Measurements from ENCODE around the gene PAGE4.

PAGE4 gene

DNA sequence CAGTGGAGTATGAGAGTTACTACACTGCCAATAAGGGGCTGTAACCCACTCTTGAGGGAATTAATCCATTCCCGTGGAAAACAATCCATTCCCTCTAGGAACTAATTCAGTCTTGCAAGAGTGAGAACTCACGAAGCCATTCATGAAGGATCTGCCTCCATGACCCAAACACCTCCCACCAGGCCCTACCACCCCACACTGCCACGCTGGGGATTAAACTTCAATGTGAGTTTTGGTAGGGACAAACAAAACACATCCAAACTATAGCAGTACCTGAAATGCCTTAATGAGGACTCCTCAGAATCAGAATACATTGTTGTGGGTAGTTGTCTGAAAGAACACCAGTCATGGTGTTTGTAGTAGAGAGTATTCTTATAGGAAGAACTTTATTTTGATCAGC is 19.2 kb downstream of the PAGE4 start:
- H3K27ac ChIP-seq, result no peak overlapping the region
- TF ChIP-seq, protein P1, sequence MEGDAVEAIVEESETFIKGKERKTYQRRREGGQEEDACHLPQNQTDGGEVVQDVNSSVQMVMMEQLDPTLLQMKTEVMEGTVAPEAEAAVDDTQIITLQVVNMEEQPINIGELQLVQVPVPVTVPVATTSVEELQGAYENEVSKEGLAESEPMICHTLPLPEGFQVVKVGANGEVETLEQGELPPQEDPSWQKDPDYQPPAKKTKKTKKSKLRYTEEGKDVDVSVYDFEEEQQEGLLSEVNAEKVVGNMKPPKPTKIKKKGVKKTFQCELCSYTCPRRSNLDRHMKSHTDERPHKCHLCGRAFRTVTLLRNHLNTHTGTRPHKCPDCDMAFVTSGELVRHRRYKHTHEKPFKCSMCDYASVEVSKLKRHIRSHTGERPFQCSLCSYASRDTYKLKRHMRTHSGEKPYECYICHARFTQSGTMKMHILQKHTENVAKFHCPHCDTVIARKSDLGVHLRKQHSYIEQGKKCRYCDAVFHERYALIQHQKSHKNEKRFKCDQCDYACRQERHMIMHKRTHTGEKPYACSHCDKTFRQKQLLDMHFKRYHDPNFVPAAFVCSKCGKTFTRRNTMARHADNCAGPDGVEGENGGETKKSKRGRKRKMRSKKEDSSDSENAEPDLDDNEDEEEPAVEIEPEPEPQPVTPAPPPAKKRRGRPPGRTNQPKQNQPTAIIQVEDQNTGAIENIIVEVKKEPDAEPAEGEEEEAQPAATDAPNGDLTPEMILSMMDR (conservative IDR thresholded peaks at IDR 0.05), result no peak

GRCh38 chrX:49850028-49850427 is 20.9 kb downstream of the PAGE4 start:
- no peak overlapping the region for H3K27ac ChIP-seq
- TF ChIP-seq, protein P1 (conservative IDR thresholded peaks at IDR 0.05), result no peak

DNA sequence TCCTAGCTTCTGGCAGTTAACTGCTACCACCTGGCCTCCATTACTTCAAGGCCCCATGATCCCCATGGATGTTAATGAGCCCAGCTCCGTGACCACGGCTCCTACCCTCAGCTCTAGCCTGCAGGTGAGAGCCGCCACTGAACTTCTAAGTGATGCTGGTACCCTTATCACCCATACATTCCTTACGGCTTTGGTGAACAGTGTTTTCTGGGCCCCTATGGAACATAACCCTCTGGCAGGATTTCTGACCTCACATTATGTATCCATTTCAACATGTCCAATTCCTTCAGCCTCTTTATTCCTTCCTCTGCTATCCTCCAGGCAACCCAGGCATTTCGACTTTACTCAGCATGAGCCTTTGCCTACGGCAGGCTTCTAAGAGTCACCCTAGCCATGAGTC is 24.6 kb downstream of the PAGE4 start:
- H3K27ac ChIP-seq, result no peak overlapping the region
- TF ChIP-seq, protein P1 (conservative IDR thresholded peaks at IDR 0.05), result no peak

GRCh38 chrX:49856819-49857218 is 27.7 kb downstream of the PAGE4 start:
- no peak overlapping the region for H3K27ac ChIP-seq
- TF ChIP-seq, protein P1 (conservative IDR thresholded peaks at IDR 0.05), result no peak

DNA sequence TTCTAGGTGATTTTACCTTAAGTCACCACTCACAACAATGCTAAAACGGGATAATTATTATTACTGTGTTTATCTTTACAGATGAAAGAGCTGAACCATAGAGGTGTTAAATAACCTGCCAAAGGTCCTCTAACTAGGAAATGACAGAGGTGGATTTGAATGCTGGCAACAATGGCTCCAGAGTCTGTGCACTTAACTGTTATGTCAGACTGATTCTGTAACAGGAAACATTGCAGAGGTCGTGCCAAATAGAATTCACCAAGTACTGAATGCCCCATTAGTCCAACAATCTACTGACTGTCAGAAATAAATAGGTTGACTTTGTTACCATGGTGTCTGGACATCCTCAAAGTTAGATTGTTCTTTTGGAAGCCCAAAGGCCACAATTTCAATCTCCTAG is 29.2 kb downstream of the PAGE4 start:
- TF ChIP-seq, protein P1 (conservative IDR thresholded peaks at IDR 0.05), result no peak

DNA sequence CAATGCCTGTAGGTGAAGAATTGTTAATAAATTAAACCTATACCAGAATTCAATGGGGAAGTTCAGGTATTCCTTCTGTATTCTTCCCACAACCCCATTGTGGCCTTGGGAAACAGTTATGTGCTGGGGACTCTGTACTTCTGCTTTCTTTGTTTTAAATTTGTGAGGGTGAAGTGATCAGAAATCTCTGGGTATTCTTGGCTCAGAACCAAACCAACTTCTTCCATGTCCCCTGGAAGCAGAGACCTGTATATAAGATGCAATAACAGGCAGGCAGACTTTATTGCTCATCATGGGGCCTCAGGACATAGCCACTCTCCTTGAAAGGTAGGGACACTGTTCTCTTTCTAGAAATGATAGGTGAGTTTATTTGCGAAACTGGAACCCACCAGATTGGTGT is 30.4 kb downstream of the PAGE4 start:
- TF ChIP-seq, protein P1 (conservative IDR thresholded peaks at IDR 0.05), result no peak
- H3K27ac ChIP-seq, result no peak overlapping the region

More for the DNA sequence above, 29.2 kb downstream of the PAGE4 start:
- H3K27ac ChIP-seq, result no peak overlapping the region

DNA sequence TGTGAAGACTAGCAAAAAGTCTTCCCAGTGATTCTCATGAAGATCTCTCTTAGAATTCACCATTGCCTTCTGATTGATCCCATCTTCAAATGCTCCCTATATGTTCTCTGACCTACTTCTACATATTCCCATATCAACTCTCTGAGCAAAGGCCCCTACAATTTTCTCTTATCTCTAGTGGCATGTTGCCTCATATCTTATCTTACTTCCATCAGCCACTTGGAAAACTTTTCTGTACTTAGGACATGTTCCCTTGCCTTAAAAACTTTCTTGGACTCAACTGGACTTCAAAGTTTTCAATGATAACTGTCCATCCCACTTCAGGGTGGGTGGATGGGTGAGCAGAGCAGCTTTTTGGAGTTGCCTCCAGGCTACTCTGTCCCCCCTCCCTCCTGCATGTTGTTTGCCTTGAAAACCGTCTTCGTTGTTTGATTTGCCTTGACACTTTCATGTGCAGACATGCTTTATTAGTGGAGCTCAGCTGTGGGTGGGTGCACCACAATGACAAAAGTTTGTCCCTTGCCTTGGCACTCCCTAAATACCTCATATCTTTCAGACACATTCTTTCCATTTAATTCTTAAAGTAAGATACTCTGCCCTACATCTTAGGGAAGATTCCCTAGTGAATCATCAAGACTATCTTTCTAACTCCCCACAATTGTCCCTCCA is 31.9 kb downstream of the PAGE4 start:
- TF ChIP-seq, protein P1 (conservative IDR thresholded peaks at IDR 0.05), result no peak
- H3K27ac ChIP-seq, result no peak overlapping the region

Measured in VCaP (cell line).